ENCODE measurements around the gene PCGF2.
A peak's percentile ranks its signal among the peaks of the same experiment; 100 is the strongest.
"Not testable (repeated sequence)": the region's sequence is repeated elsewhere in the genome, so short reads cannot be mapped to it uniquely, and the experiment has no call there.

Gene PCGF2
- total RNA-seq: 0 reads per million in 2 experiments

GRCh38 chr17:38748149-38748891, at the start of gene PCGF2:
Gene PCGF2 (minus strand): TSS chr17:38748336. CDS start chr17:38740402, 7,934 bp downstream.
- no peak for DNase-seq (ENCODE audit: low read depth)

GRCh38 chr17:38797828-38798227, 49.7 kb upstream of the PCGF2 start:
- no peak for DNase-seq (ENCODE audit: low read depth)

GRCh38 chr17:38797158-38797490, 49.0 kb upstream of the PCGF2 start:
- DNase-seq (ENCODE audit: low read depth): no peak

- no peak for DNase-seq (ENCODE audit: low read depth)
Measured at GRCh38 chr17:38796451-38797157, 48.5 kb upstream of the PCGF2 start.

GRCh38 chr17:38794221-38794620, 46.1 kb upstream of the PCGF2 start:
- no peak for DNase-seq (ENCODE audit: low read depth)

- no peak for DNase-seq (ENCODE audit: low read depth)
Measured at GRCh38 chr17:38791162-38791561, 43.0 kb upstream of the PCGF2 start.

- not testable (repeated sequence) for DNase-seq (ENCODE audit: low read depth)
Measured at GRCh38 chr17:38790148-38790707, 42.1 kb upstream of the PCGF2 start.

GRCh38 chr17:38789185-38789584, 41.0 kb upstream of the PCGF2 start:
- no peak for DNase-seq (ENCODE audit: low read depth)

- not testable (repeated sequence) for DNase-seq (ENCODE audit: low read depth)
Measured at GRCh38 chr17:38787999-38788398, 39.9 kb upstream of the PCGF2 start.

GRCh38 chr17:38786372-38786771, 38.2 kb upstream of the PCGF2 start:
- no peak for DNase-seq (ENCODE audit: low read depth)

- DNase-seq (ENCODE audit: low read depth): no peak
Measured at GRCh38 chr17:38783227-38783626, 35.1 kb upstream of the PCGF2 start.

- DNase-seq (ENCODE audit: low read depth): no peak
Measured at GRCh38 chr17:38779965-38780752, 32.0 kb upstream of the PCGF2 start.

GRCh38 chr17:38777641-38778250, 29.6 kb upstream of the PCGF2 start:
- DNase-seq (ENCODE audit: low read depth): no peak

- DNase-seq (ENCODE audit: low read depth): no peak
Measured at GRCh38 chr17:38773258-38773657, 25.1 kb upstream of the PCGF2 start.

GRCh38 chr17:38768417-38768816, 20.3 kb upstream of the PCGF2 start:
- DNase-seq (ENCODE audit: low read depth): no peak

- no peak for DNase-seq (ENCODE audit: low read depth)
Measured at GRCh38 chr17:38766341-38766740, 18.2 kb upstream of the PCGF2 start.

- no peak for DNase-seq (ENCODE audit: low read depth)
Measured at GRCh38 chr17:38762231-38762630, 14.1 kb upstream of the PCGF2 start.

GRCh38 chr17:38761612-38762011, 13.5 kb upstream of the PCGF2 start:
- no peak for DNase-seq (ENCODE audit: low read depth)

GRCh38 chr17:38753071-38753506, 5.0 kb upstream of the PCGF2 start:
- no peak for DNase-seq (ENCODE audit: low read depth)

GRCh38 chr17:38752308-38753070, 4.4 kb upstream of the PCGF2 start, which contains the start of gene PSMB3:
Gene PSMB3 (plus strand): TSS chr17:38752741. CDS start chr17:38752827, 86 bp downstream.
- peak; percentile 94 for DNase-seq (ENCODE audit: low read depth)

- DNase-seq (ENCODE audit: low read depth): peak; percentile 58
Measured at GRCh38 chr17:38751808-38752307, 3.7 kb upstream of the PCGF2 start.
